ENCODE data around the gene PRKCE. TPM values are rescaled to one million over a fixed set of nuclear protein-coding genes. Genes with fewer than 3 reads are reported as not detected.

The PRKCE gene
- total and polyA plus RNA-seq, 2 of the 8 experiments (the other 6 are each of a cell fraction or from before 2014, with no cell fraction given): 0.54 to 2.1 TPM

DNA sequence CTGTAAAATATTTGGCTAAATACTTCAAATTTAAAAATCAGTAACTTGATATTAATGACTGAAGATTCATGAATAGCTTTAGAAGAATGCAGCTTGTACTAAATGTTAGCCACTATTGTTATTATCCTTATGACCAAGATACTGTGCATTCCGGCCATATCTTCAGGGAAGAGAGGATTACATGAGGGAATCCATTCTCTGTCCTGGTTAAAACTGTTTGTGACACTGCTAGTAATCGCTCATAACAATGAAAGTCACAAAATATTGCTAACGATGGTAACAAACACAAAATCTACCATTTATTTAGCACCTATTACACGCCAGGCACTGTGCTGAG is 217.7 kb downstream of the PRKCE start:
- Histone ChIP-seq H2AFZ (ENCODE audit: low read length) (no peak overlapping the region), H3K79me2 (ENCODE audit: control insufficient read depth in 1 of 2, insufficient read depth in 2 of 2, low read length in 2 of 2) (no peaks in the 10 kb centered on the region), H3K23ac (ENCODE audit: insufficient read length) (no peak overlapping the region), H2BK12ac (ENCODE audit: low read depth, low read length) (no peak overlapping the region), H3K23me2 (ENCODE audit: low read depth, low read length) (no peaks in the 10 kb centered on the region), H3K27ac (ENCODE audit: low read depth, low read length) (no peak overlapping the region), H3K14ac (ENCODE audit: insufficient read length) (no peak overlapping the region), H4K20me1 (replicated peaks in 1 of 2; ENCODE audit: control insufficient read depth in 1 of 2, insufficient read depth in 2 of 2, low read length in 2 of 2) (no peaks in the 10 kb centered on the region), H3K4me3 (ENCODE audit: extremely low read depth in 1 of 4, insufficient read depth in 2 of 4, low read depth in 3 of 4, low read length in 4 of 4) (no peak overlapping the region), H3K79me1 (ENCODE audit: low read depth, low read length) (no peaks in the 10 kb centered on the region), H3K18ac (ENCODE audit: extremely low read depth, low read length) (no peak overlapping the region), H2BK5ac (ENCODE audit: low read depth, low read length) (no peak overlapping the region), H3K36me3 (ENCODE audit: control insufficient read depth in 2 of 4, insufficient read depth in 4 of 4, low read length in 3 of 4) (no peaks in the 10 kb centered on the region), H3K4me2 (ENCODE audit: insufficient read depth in 1 of 2, low read depth in 2 of 2, low read length in 2 of 2) (no peak overlapping the region), H2BK20ac (ENCODE audit: low read length) (no peak overlapping the region), H4K91ac (replicated peaks; ENCODE audit: insufficient read length, low read length) (no peak overlapping the region), H3K4ac (replicated peaks; ENCODE audit: insufficient read length, low read depth, low read length) (no peak overlapping the region), H3K9me3 (ENCODE audit: insufficient read depth in 2 of 2, low read depth in 1 of 2, low read length in 1 of 2) (no peaks in the 10 kb centered on the region), H2AK5ac (ENCODE audit: low read depth, low read length) (no peak overlapping the region), H3K56ac (replicated peaks; ENCODE audit: insufficient read length, low read depth, low read length) (no peak overlapping the region), H3K9ac (replicated peaks in 1 of 4; ENCODE audit: extremely low read depth in 1 of 4, low read depth in 3 of 4, low read length in 3 of 4) (no peak overlapping the region), H3K27me3 (replicated peaks in 1 of 4; ENCODE audit: control insufficient read depth in 3 of 4, extremely low read depth in 1 of 4, insufficient read depth in 3 of 4, low read length in 3 of 4) (no peaks in the 10 kb centered on the region), H2BK15ac (ENCODE audit: low read length) (no peak overlapping the region), H3K4me1 (replicated peaks in 1 of 4; ENCODE audit: control insufficient read depth in 3 of 4, insufficient read depth in 4 of 4, low read length in 3 of 4) (peaks cover 0 to 5% (median 0%) of the 10 kb centered on the region in 4 experiments; a peak in 2 of 7 replicates), H4K8ac (ENCODE audit: extremely low read depth, insufficient read depth, low read length) (no peak overlapping the region), H2BK120ac (replicated peaks; ENCODE audit: low read depth, low read length) (no peak overlapping the region), H4K5ac (ENCODE audit: insufficient read length, low read depth, low read length) (no peak overlapping the region)
- no peak for DNase-seq (ENCODE audit: low read depth in 1 of 2, low spot score in 2 of 2)
- WGBS, 2 experiments (ENCODE audit: extremely low coverage in 1 of 2, insufficient coverage in 1 of 2, insufficient read length in 1 of 2, insufficient replicate concordance in 2 of 2, low coverage in 1 of 2, low lambda C conversion rate in 2 of 2, missing lambda C conversion rate in 1 of 2): 84% methylated on average over 4 of the region's 4 CpGs; no CpG with 5 or more reads in 1 of the 2 experiments
- POLR2A ChIA-PET (ENCODE audit: partially characterized antibody): no interaction called here
- no peak for FAIRE-seq
- CTCF ChIA-PET (ENCODE audit: partially characterized antibody): interaction anchor here (1.2 to 1.5 kb wide), 2 partner anchors 66 to 90 kb away, joined by 3 read pairs; no protein-coding TSS in a partner anchor
- TF ChIP-seq BRCA1 (IDR thresholded peaks at IDR 0.05; ENCODE audit: low read depth, low read length): no peak
- no peak for TF ChIP-seq RFX5 (IDR thresholded peaks at IDR 0.05; ENCODE audit: borderline replicate concordance, low read depth, low read length)
- no peak for TF ChIP-seq JUN (IDR thresholded peaks at IDR 0.05; ENCODE audit: low read depth, low read length)
- TF ChIP-seq CTBP2 (IDR thresholded peaks at IDR 0.05; ENCODE audit: borderline replicate concordance, insufficient read depth, insufficient read length, low read length): no peak
- no peak for TF ChIP-seq CEBPB (IDR thresholded peaks at IDR 0.05; ENCODE audit: low read depth, low read length)
- TF ChIP-seq PHF8 (conservative IDR thresholded peaks at IDR 0.05; ENCODE audit: low read depth, low read length): no peak
- TF ChIP-seq SRF (IDR thresholded peaks at IDR 0.05; ENCODE audit: low read depth, low read length): no peak
- no peak for TF ChIP-seq SP2 (IDR thresholded peaks at IDR 0.05; ENCODE audit: low read length)
- no peak for TF ChIP-seq EZH2 (IDR thresholded peaks at IDR 0.05; ENCODE audit: low read depth, low read length, severe bottlenecking)
- TF ChIP-seq BCL11A (IDR thresholded peaks at IDR 0.05; ENCODE audit: low read depth in 2 of 2, low read length in 2 of 2): no peak
